ENCODE results near the gene LDLRAD4. TPM values are rescaled to one million over a fixed set of nuclear protein-coding genes. Genes with fewer than 3 reads are reported as not detected.
"Not testable (repeated sequence)": the region's sequence is repeated elsewhere in the genome, so short reads cannot be mapped to it uniquely, and the experiment has no call there.

The LDLRAD4 gene
- total RNA-seq, 1 donor from 2014 or later, result 34.5 TPM

GRCh38 chr18:13486284-13486683 lies 267.7 kb downstream of the LDLRAD4 start:
- H3K36me3 Mint-ChIP-seq (ENCODE audit: low read depth), result peaks cover 7% of the 10 kb centered on the region
- peaks cover 5% of the 10 kb centered on the region for H3K4me1 Mint-ChIP-seq (ENCODE audit: low read depth)
- intact Hi-C loops (cut with micrococcal nuclease), result no loop called here
- H3K4me3 Mint-ChIP-seq, result no peak overlapping the region
- no peak for DNase-seq (ENCODE audit: low spot score)
- no peaks in the 10 kb centered on the region for H3K9me3 Mint-ChIP-seq
- H3K27ac Mint-ChIP-seq, result no peak overlapping the region
- H3K27me3 Mint-ChIP-seq (ENCODE audit: insufficient read depth), result no peaks in the 10 kb centered on the region

GRCh38 chr18:13486686-13487085 lies 268.1 kb downstream of the LDLRAD4 start:
- H3K27ac Mint-ChIP-seq, result peak overlapping the region; percentile 53
- H3K9me3 Mint-ChIP-seq, result no peaks in the 10 kb centered on the region
- peaks cover 6% of the 10 kb centered on the region for H3K36me3 Mint-ChIP-seq (ENCODE audit: low read depth)
- H3K4me3 Mint-ChIP-seq, result no peak overlapping the region
- intact Hi-C loops (cut with micrococcal nuclease), result no loop called here
- H3K27me3 Mint-ChIP-seq (ENCODE audit: insufficient read depth), result no peaks in the 10 kb centered on the region
- DNase-seq (ENCODE audit: low spot score), result no peak
- H3K4me1 Mint-ChIP-seq (ENCODE audit: low read depth), result peaks cover 5% of the 10 kb centered on the region

- Mint-ChIP-seq H3K36me3 (ENCODE audit: low read depth) (peaks cover 6% of the 10 kb centered on the region), H3K9me3 (no peaks in the 10 kb centered on the region), H3K4me3 (no peak overlapping the region), H3K27me3 (ENCODE audit: insufficient read depth) (no peaks in the 10 kb centered on the region), H3K27ac (no peak overlapping the region), H3K4me1 (ENCODE audit: low read depth) (peaks cover 4% of the 10 kb centered on the region)
- DNase-seq (ENCODE audit: low spot score), result no peak
- intact Hi-C loops (cut with micrococcal nuclease), result no loop called here
These were observed 268.7 kb downstream of the LDLRAD4 start for GRCh38 chr18:13487237-13487636.

GRCh38 chr18:13488281-13488929 lies 269.8 kb downstream of the LDLRAD4 start:
- no peak for DNase-seq (ENCODE audit: low spot score)
- peaks cover 6% of the 10 kb centered on the region for H3K36me3 Mint-ChIP-seq (ENCODE audit: low read depth)
- no peaks in the 10 kb centered on the region for H3K4me1 Mint-ChIP-seq (ENCODE audit: low read depth)
- no peak overlapping the region for H3K4me3 Mint-ChIP-seq
- no peaks in the 10 kb centered on the region for H3K27me3 Mint-ChIP-seq (ENCODE audit: insufficient read depth)
- intact Hi-C loops (cut with micrococcal nuclease), result no loop called here
- H3K27ac Mint-ChIP-seq, result no peak overlapping the region
- H3K9me3 Mint-ChIP-seq, result no peaks in the 10 kb centered on the region

GRCh38 chr18:13489303-13489702 lies 270.7 kb downstream of the LDLRAD4 start:
- H3K27me3 Mint-ChIP-seq (ENCODE audit: insufficient read depth); H3K4me1 Mint-ChIP-seq (ENCODE audit: low read depth); DNase-seq (ENCODE audit: low spot score); H3K36me3 Mint-ChIP-seq (ENCODE audit: low read depth); H3K27ac Mint-ChIP-seq; H3K9me3 Mint-ChIP-seq; H3K4me3 Mint-ChIP-seq; intact Hi-C loops (cut with micrococcal nuclease): not testable (repeated sequence)

GRCh38 chr18:13491138-13491537 lies 272.6 kb downstream of the LDLRAD4 start:
- Mint-ChIP-seq H3K9me3 (no peaks in the 10 kb centered on the region), H3K27me3 (ENCODE audit: insufficient read depth) (no peaks in the 10 kb centered on the region), H3K4me3 (no peak overlapping the region), H3K36me3 (ENCODE audit: low read depth) (peaks cover 7% of the 10 kb centered on the region), H3K27ac (no peak overlapping the region), H3K4me1 (ENCODE audit: low read depth) (no peaks in the 10 kb centered on the region)
- intact Hi-C loops (cut with micrococcal nuclease), result no loop called here
- DNase-seq (ENCODE audit: low spot score), result no peak

GRCh38 chr18:13492314-13492713 lies 273.8 kb downstream of the LDLRAD4 start:
- H3K36me3 Mint-ChIP-seq (ENCODE audit: low read depth), result peaks cover 9% of the 10 kb centered on the region
- no peaks in the 10 kb centered on the region for H3K9me3 Mint-ChIP-seq
- intact Hi-C loops (cut with micrococcal nuclease), result no loop called here
- no peaks in the 10 kb centered on the region for H3K4me1 Mint-ChIP-seq (ENCODE audit: low read depth)
- no peak overlapping the region for H3K27ac Mint-ChIP-seq
- DNase-seq (ENCODE audit: low spot score), result no peak
- no peaks in the 10 kb centered on the region for H3K27me3 Mint-ChIP-seq (ENCODE audit: insufficient read depth)
- H3K4me3 Mint-ChIP-seq, result no peak overlapping the region

- Mint-ChIP-seq H3K27ac (no peak overlapping the region), H3K27me3 (ENCODE audit: insufficient read depth) (no peaks in the 10 kb centered on the region)
These were observed 274.5 kb downstream of the LDLRAD4 start for GRCh38 chr18:13493079-13493478.

GRCh38 chr18:13493725-13494124 lies 275.2 kb downstream of the LDLRAD4 start:
- Mint-ChIP-seq H3K27me3 (ENCODE audit: insufficient read depth) (no peaks in the 10 kb centered on the region), H3K27ac (no peak overlapping the region), H3K4me3 (no peak overlapping the region), H3K4me1 (ENCODE audit: low read depth) (no peaks in the 10 kb centered on the region), H3K9me3 (peaks cover under 1% of the 10 kb centered on the region), H3K36me3 (ENCODE audit: low read depth) (peaks cover 15% of the 10 kb centered on the region)
- DNase-seq (ENCODE audit: low spot score), result no peak
- intact Hi-C loops (cut with micrococcal nuclease), result no loop called here

More at GRCh38 chr18:13493079-13493478, 274.5 kb downstream of the LDLRAD4 start:
- no peak for DNase-seq (ENCODE audit: low spot score)
- Mint-ChIP-seq H3K9me3 (no peaks in the 10 kb centered on the region), H3K4me3 (no peak overlapping the region), H3K4me1 (ENCODE audit: low read depth) (no peaks in the 10 kb centered on the region), H3K36me3 (ENCODE audit: low read depth) (peaks cover 10% of the 10 kb centered on the region)
- intact Hi-C loops (cut with micrococcal nuclease), result no loop called here

GRCh38 chr18:13494871-13495445 lies 276.4 kb downstream of the LDLRAD4 start:
- Mint-ChIP-seq H3K4me3 (no peak overlapping the region), H3K27ac (no peak overlapping the region), H3K4me1 (ENCODE audit: low read depth) (peaks cover 4% of the 10 kb centered on the region), H3K36me3 (ENCODE audit: low read depth) (peaks cover 25% of the 10 kb centered on the region), H3K9me3 (peaks cover 13% of the 10 kb centered on the region), H3K27me3 (ENCODE audit: insufficient read depth) (no peaks in the 10 kb centered on the region)
- no peak for DNase-seq (ENCODE audit: low spot score)
- intact Hi-C loops (cut with micrococcal nuclease), result no loop called here

- Mint-ChIP-seq H3K4me3 (no peak overlapping the region), H3K36me3 (ENCODE audit: low read depth) (peaks cover 25% of the 10 kb centered on the region), H3K9me3 (peaks cover 13% of the 10 kb centered on the region), H3K27ac (peak overlapping the region; percentile 31), H3K27me3 (ENCODE audit: insufficient read depth) (no peaks in the 10 kb centered on the region), H3K4me1 (ENCODE audit: low read depth) (peaks cover 11% of the 10 kb centered on the region)
- DNase-seq (ENCODE audit: low spot score), result no peak
- intact Hi-C loops (cut with micrococcal nuclease), result no loop called here
These were observed 277.4 kb downstream of the LDLRAD4 start for GRCh38 chr18:13495961-13496360.

GRCh38 chr18:13496691-13497281 lies 278.2 kb downstream of the LDLRAD4 start:
- Mint-ChIP-seq H3K36me3 (ENCODE audit: low read depth) (peaks cover 22% of the 10 kb centered on the region), H3K4me3 (no peak overlapping the region), H3K4me1 (ENCODE audit: low read depth) (peaks cover 19% of the 10 kb centered on the region), H3K9me3 (peaks cover 13% of the 10 kb centered on the region), H3K27me3 (ENCODE audit: insufficient read depth) (no peaks in the 10 kb centered on the region), H3K27ac (no peak overlapping the region)
- DNase-seq (ENCODE audit: low spot score), result no peak
- intact Hi-C loops (cut with micrococcal nuclease), result no loop called here

- no peak for DNase-seq (ENCODE audit: low spot score)
- intact Hi-C loops (cut with micrococcal nuclease), result loop anchor here (5.0 kb wide), 2 partner anchors 33 to 67 kb away; no protein-coding TSS in a partner anchor
- H3K4me3 Mint-ChIP-seq, result no peak overlapping the region
- H3K36me3 Mint-ChIP-seq (ENCODE audit: low read depth), result peaks cover 23% of the 10 kb centered on the region
- H3K27ac Mint-ChIP-seq, result no peak overlapping the region
- H3K9me3 Mint-ChIP-seq, result peaks cover 13% of the 10 kb centered on the region
- H3K27me3 Mint-ChIP-seq (ENCODE audit: insufficient read depth), result no peaks in the 10 kb centered on the region
- peaks cover 32% of the 10 kb centered on the region for H3K4me1 Mint-ChIP-seq (ENCODE audit: low read depth)
These were observed 281.2 kb downstream of the LDLRAD4 start for GRCh38 chr18:13499803-13500202.

Data from activated T-helper 1 cell treated with anti-CD3 and anti-CD28 coated beads, Interleukin-12 subunit alpha, Interleukin-12 subunit beta, Interleukin-2, Interleukin-4 antibody, amounts not matched to agents 30 ng/mL and 10 ng/mL and 1 ng/mL, durations not matched to agents 14 hours and 24 hours and 36 hours (primary cell).